Stimulated activated naive B cell treated with anti-CD40 and anti-IgM and Interleukin-4, amounts not matched to agents 10 μg/mL and 1 μg/mL and 100 μg/mL, for 72 hours (primary cell): ENCODE measurements around the gene MYO16.

Experiments used
- ATAC-seq, 2 donors: fragments of 150-1000 bp; cut with Tn5 transposase; replicated peaks; 2 replicates each; pipeline ENCODE4 v1.10.0; 2021; ENCODE audit warnings: moderate library complexity in 1 of 2
- DNase-seq: peaks from one replicate; pipeline ENCODE4 v3.0.0; 2021
- H3K27ac Mint-ChIP-seq: one replicate; pipeline ENCODE4 v1.8.0; 2022; ENCODE audit warnings: mild to moderate bottlenecking, mixed read lengths
- H3K27me3 Mint-ChIP-seq, 2 donors: one replicate each; pipeline ENCODE4 v1.8.0; 2022; ENCODE audit warnings: mixed read lengths in 2 of 2
- H3K36me3 Mint-ChIP-seq, 2 donors: one replicate each; pipeline ENCODE4 v1.8.0; 2022; ENCODE audit warnings: mixed read lengths in 2 of 2, mild to moderate bottlenecking in 1 of 2
- H3K4me1 Mint-ChIP-seq, 2 donors: one replicate each; pipeline ENCODE4 v1.8.0; 2022; ENCODE audit warnings: mixed read lengths in 2 of 2, mild to moderate bottlenecking in 1 of 2
- H3K4me3 Mint-ChIP-seq, 2 donors: one replicate each; pipeline ENCODE4 v1.8.0; 2022; ENCODE audit warnings: mild to moderate bottlenecking in 2 of 2, mixed read lengths in 2 of 2, moderate library complexity in 1 of 2
- H3K9me3 Mint-ChIP-seq, 2 donors: one replicate each; pipeline ENCODE4 v1.8.0; 2022; ENCODE audit warnings: mixed read lengths in 2 of 2, mild to moderate bottlenecking in 1 of 2

The MYO16 gene

GRCh38 chr13:108948251-108948671, 318.9 kb downstream of the MYO16 start:
- ATAC-seq: no peak
- Mint-ChIP-seq H3K27me3 (peaks cover 4 to 5% of the 10 kb centered on the region in 2 donors), H3K4me3 (no peak overlapping the region), H3K36me3 (no peaks in the 10 kb centered on the region), H3K27ac (no peak overlapping the region), H3K9me3 (no peaks in the 10 kb centered on the region), H3K4me1 (no peaks in the 10 kb centered on the region)
- no peak for DNase-seq

GRCh38 chr13:108950333-108951010, 321.1 kb downstream of the MYO16 start:
- ATAC-seq: no peak
- H3K9me3 Mint-ChIP-seq: no peaks in the 10 kb centered on the region
- no peak for DNase-seq

GRCh38 chr13:108955741-108956140, 326.3 kb downstream of the MYO16 start:
- Mint-ChIP-seq H3K4me3 (no peak overlapping the region), H3K9me3 (no peaks in the 10 kb centered on the region), H3K4me1 (no peaks in the 10 kb centered on the region), H3K27me3 (peaks cover 12 to 32% of the 10 kb centered on the region in 2 donors), H3K27ac (no peak overlapping the region), H3K36me3 (no peaks in the 10 kb centered on the region)
- DNase-seq: no peak
- no peak for ATAC-seq

More at GRCh38 chr13:108950333-108951010, 321.1 kb downstream of the MYO16 start:
- H3K27ac Mint-ChIP-seq: no peak overlapping the region
- no peak overlapping the region for H3K4me3 Mint-ChIP-seq
- H3K36me3 Mint-ChIP-seq: no peaks in the 10 kb centered on the region
- peaks cover 4 to 12% of the 10 kb centered on the region in 2 donors for H3K27me3 Mint-ChIP-seq
- no peaks in the 10 kb centered on the region for H3K4me1 Mint-ChIP-seq

GRCh38 chr13:108957369-108958012, 328.1 kb downstream of the MYO16 start:
- no peak for DNase-seq

GRCh38 chr13:108958013-108958376, 328.6 kb downstream of the MYO16 start:
- ATAC-seq (no peak), DNase-seq (no peak)
- H3K4me1 Mint-ChIP-seq: peaks cover 2 to 5% of the 10 kb centered on the region in 2 donors
- H3K27ac Mint-ChIP-seq: no peak overlapping the region
- no peak overlapping the region for H3K4me3 Mint-ChIP-seq
- no peaks in the 10 kb centered on the region for H3K9me3 Mint-ChIP-seq
- H3K36me3 Mint-ChIP-seq: no peaks in the 10 kb centered on the region
- H3K27me3 Mint-ChIP-seq: peaks cover 12 to 32% of the 10 kb centered on the region in 2 donors

More at GRCh38 chr13:108957369-108958012, 328.1 kb downstream of the MYO16 start:
- Mint-ChIP-seq H3K27ac (no peak overlapping the region), H3K4me3 (no peak overlapping the region), H3K36me3 (no peaks in the 10 kb centered on the region), H3K9me3 (no peaks in the 10 kb centered on the region), H3K4me1 (peaks cover 2 to 5% of the 10 kb centered on the region in 2 donors), H3K27me3 (peaks cover 12 to 32% of the 10 kb centered on the region in 2 donors)
- ATAC-seq: no peak

GRCh38 chr13:108959234-108959633, 329.8 kb downstream of the MYO16 start:
- Mint-ChIP-seq H3K36me3 (no peaks in the 10 kb centered on the region), H3K4me1 (peaks cover 2 to 5% of the 10 kb centered on the region in 2 donors), H3K9me3 (no peaks in the 10 kb centered on the region), H3K27me3 (peaks cover 12 to 32% of the 10 kb centered on the region in 2 donors), H3K27ac (no peak overlapping the region), H3K4me3 (no peak overlapping the region)
- ATAC-seq: no peak
- DNase-seq: no peak

GRCh38 chr13:108960006-108960405, 330.6 kb downstream of the MYO16 start:
- Mint-ChIP-seq H3K9me3 (no peaks in the 10 kb centered on the region), H3K27me3 (peaks cover 12 to 30% of the 10 kb centered on the region in 2 donors), H3K36me3 (no peaks in the 10 kb centered on the region), H3K27ac (no peak overlapping the region), H3K4me3 (no peak overlapping the region), H3K4me1 (peaks cover 2 to 5% of the 10 kb centered on the region in 2 donors)
- ATAC-seq (no peak), DNase-seq (no peak)

- Mint-ChIP-seq H3K4me1 (peaks cover 2 to 5% of the 10 kb centered on the region in 2 donors), H3K27me3 (peaks cover 2 to 15% of the 10 kb centered on the region in 2 donors), H3K27ac (no peak overlapping the region), H3K9me3 (no peaks in the 10 kb centered on the region), H3K36me3 (no peaks in the 10 kb centered on the region), H3K4me3 (no peak overlapping the region)
- peak; percentile 10 for DNase-seq
- ATAC-seq: peak; percentile 84 to 92
These were observed 332.2 kb downstream of the MYO16 start for GRCh38 chr13:108961542-108962125.

- ATAC-seq: no peak
- peaks cover 2 to 5% of the 10 kb centered on the region in 2 donors for H3K4me1 Mint-ChIP-seq
- no peaks in the 10 kb centered on the region for H3K36me3 Mint-ChIP-seq
- no peak overlapping the region for H3K27ac Mint-ChIP-seq
- H3K27me3 Mint-ChIP-seq: peaks cover 0 to 10% of the 10 kb centered on the region in 2 donors
- no peak for DNase-seq
- H3K9me3 Mint-ChIP-seq: no peaks in the 10 kb centered on the region
- no peak overlapping the region for H3K4me3 Mint-ChIP-seq
These were observed 333.2 kb downstream of the MYO16 start for GRCh38 chr13:108962654-108963053.

GRCh38 chr13:108963276-108963810, 333.9 kb downstream of the MYO16 start:
- Mint-ChIP-seq H3K27ac (no peak overlapping the region), H3K36me3 (no peaks in the 10 kb centered on the region), H3K27me3 (peaks cover 0 to 6% of the 10 kb centered on the region in 2 donors), H3K9me3 (no peaks in the 10 kb centered on the region), H3K4me1 (peaks cover 2 to 5% of the 10 kb centered on the region in 2 donors), H3K4me3 (no peak overlapping the region)
- ATAC-seq (no peak), DNase-seq (no peak)

GRCh38 chr13:108963846-108964600, 334.6 kb downstream of the MYO16 start:
- no peak overlapping the region for H3K27ac Mint-ChIP-seq
- H3K4me1 Mint-ChIP-seq: peaks cover 2 to 5% of the 10 kb centered on the region in 2 donors
- no peak overlapping the region for H3K4me3 Mint-ChIP-seq
- H3K27me3 Mint-ChIP-seq: peaks cover 0 to 6% of the 10 kb centered on the region in 2 donors
- H3K9me3 Mint-ChIP-seq: no peaks in the 10 kb centered on the region
- no peak for ATAC-seq
- no peak for DNase-seq
- H3K36me3 Mint-ChIP-seq: no peaks in the 10 kb centered on the region

GRCh38 chr13:108964606-108965005, 335.2 kb downstream of the MYO16 start:
- Mint-ChIP-seq H3K27ac (no peak overlapping the region), H3K27me3 (no peaks in the 10 kb centered on the region), H3K4me3 (no peak overlapping the region), H3K36me3 (no peaks in the 10 kb centered on the region), H3K9me3 (no peaks in the 10 kb centered on the region), H3K4me1 (peaks cover 2 to 5% of the 10 kb centered on the region in 2 donors)
- DNase-seq (no peak), ATAC-seq (no peak)

- Mint-ChIP-seq H3K4me3 (no peak overlapping the region), H3K36me3 (no peaks in the 10 kb centered on the region), H3K27me3 (no peaks in the 10 kb centered on the region), H3K4me1 (no peaks in the 10 kb centered on the region), H3K9me3 (no peaks in the 10 kb centered on the region), H3K27ac (no peak overlapping the region)
- DNase-seq (no peak), ATAC-seq (no peak)
These were observed 338.0 kb downstream of the MYO16 start for GRCh38 chr13:108967371-108967770.

GRCh38 chr13:108968566-108968965, 339.2 kb downstream of the MYO16 start:
- ATAC-seq (no peak), DNase-seq (no peak)
- Mint-ChIP-seq H3K4me3 (no peak overlapping the region), H3K27me3 (no peaks in the 10 kb centered on the region), H3K9me3 (no peaks in the 10 kb centered on the region), H3K27ac (no peak overlapping the region), H3K36me3 (no peaks in the 10 kb centered on the region), H3K4me1 (no peaks in the 10 kb centered on the region)
